Sigmoid colon (tissue), 3 donors: ENCODE measurements around the gene ABO.
"Not testable (repeated sequence)": the region's sequence is repeated elsewhere in the genome, so short reads cannot be mapped to it uniquely, and the experiment has no call there.

Experiments used
- CTCF ChIP-seq, 4 experiments: fragments of 450-650 bp in 3 of 4; fragments of 200-600 bp in 1 of 4; IDR thresholded peaks; one replicate each; pipeline ENCODE4 v1.5.1; 2016 to 2019; ENCODE audit warnings: antibody characterized with exemption in 4 of 4, mild to moderate bottlenecking in 3 of 4, moderate library complexity in 2 of 4
- POLR2A ChIP-seq, 2 donors: fragments of 450-650 bp; IDR thresholded peaks; one replicate each; pipeline ENCODE4 v1.6.1; 2016; ENCODE audit warnings: antibody characterized with exemption in 2 of 2, mild to moderate bottlenecking in 2 of 2, moderate library complexity in 2 of 2

GRCh38 chr9:133221994-133222393, 53.0 kb downstream of the ABO start:
- TF ChIP-seq CTCF, POLR2A (IDR thresholded peaks at IDR 0.05): not testable (repeated sequence)
